A549 (cell line): Measurements from ENCODE around the gene CCDC188. TPM values are rescaled to one million over a fixed set of nuclear protein-coding genes. Genes with fewer than 3 reads are reported as not detected.

Experiments used
- ATAC-seq, 2 experiments: fragments of 200-7000 bp in 1 of 2; fragments of >200 bp in 1 of 2; cut with Nextera tagmentation in 1 of 2; cut with Tn5 transposase in 1 of 2; 3 replicates each; pipeline versions ENCODE4 v1.8.0 to v1.9.1; 2018 to 2020; ENCODE audit warnings: mild to moderate bottlenecking in 1 of 2, moderate library complexity in 1 of 2
- CTCF ChIA-PET: fragments of 300-600 bp; sonication (Branson Sonifier 250); formaldehyde crosslinking; extraction: SDS; loops from one replicate; lab custom pipeline; 2021; ENCODE audit warnings: antibody characterized with exemption, inconsistent platforms; lab: Yijun Ruan, JAX
- POLR2A ChIA-PET: fragments of 350-600 bp; formaldehyde crosslinking; extraction: SDS; loops from one replicate; lab custom pipeline; 2021; ENCODE audit warnings: antibody characterized with exemption, inconsistent platforms; lab: Yijun Ruan, JAX
- DNase-seq, 2 experiments: peaks; one replicate each; pipeline versions ENCODE4 v3.0.0 to v3.0.0-alpha.2; 2011 to 2016; ENCODE audit warnings: low read depth in 1 of 2, low spot score in 1 of 2
- FAIRE-seq: peaks from 2 replicates; lab custom pipeline; 2011; peaks lifted over from hg19 to GRCh38; lab: Jason Lieb, UNC
- H3K27ac ChIP-seq, 2 experiments: fragments of >200 bp; sonication (Bioruptor Twin); formaldehyde crosslinking; 3 replicates each; pipeline ENCODE4 v1.5.1; 2016 to 2017
- H3K4me1 ChIP-seq: fragments of >200 bp; sonication (Bioruptor Twin); formaldehyde crosslinking; 3 replicates; pipeline ENCODE4 v1.6.1; 2016
- H3K4me2 ChIP-seq: fragments of >200 bp; sonication (Bioruptor Twin); formaldehyde crosslinking; 3 replicates; pipeline ENCODE4 v1.6.1; 2016
- H3K4me3 ChIP-seq: fragments of >200 bp; sonication (Bioruptor Twin); formaldehyde crosslinking; 3 replicates; pipeline ENCODE4 v1.5.1; 2016
- H3K9me3 ChIP-seq: fragments of >200 bp; sonication (Bioruptor Twin); formaldehyde crosslinking; 3 replicates; pipeline ENCODE4 v1.6.1; 2016
- ATOH8 ChIP-seq: fragments of 250-450 bp; sonication (Bioruptor Pico); IDR thresholded peaks from 2 replicates; pipeline ENCODE4 v1.5.0; 2020; ENCODE audit warnings: low read depth, mild to moderate bottlenecking, moderate library complexity
- CHD4 ChIP-seq: fragments of 200-600 bp; sonication (generic); IDR thresholded peaks from 2 replicates; pipeline ENCODE4 v1.6.1; 2016; ENCODE audit warnings: antibody characterized with exemption, mild to moderate bottlenecking, borderline replicate concordance
- EHF ChIP-seq: fragments of 250-450 bp; sonication (Bioruptor Pico); IDR thresholded peaks from 2 replicates; pipeline ENCODE4 v1.5.0; 2020; ENCODE audit warnings: mild to moderate bottlenecking
- EHMT2 ChIP-seq: fragments of 200-600 bp; sonication (generic); IDR thresholded peaks from 2 replicates; pipeline ENCODE4 v1.6.1; 2016; ENCODE audit warnings: antibody characterized with exemption, low read depth, mild to moderate bottlenecking, moderate library complexity
- FOSB ChIP-seq: fragments of 250-450 bp; sonication (Bioruptor Pico); IDR thresholded peaks from 2 replicates; pipeline ENCODE4 v1.5.0; 2020; ENCODE audit warnings: mild to moderate bottlenecking, moderate library complexity
- FOSL2 ChIP-seq, 2 experiments: fragments of 450-650 bp in 1 of 2; fragments of >200 bp in 1 of 2; sonication (Bioruptor Twin) in 1 of 2; formaldehyde crosslinking; IDR thresholded peaks; 2 replicates each; pipeline versions ENCODE4 v1.5.0 to v1.6.1; 2016 to 2020; ENCODE audit warnings: mild to moderate bottlenecking in 1 of 2, moderate library complexity in 1 of 2
- HEYL ChIP-seq: fragments of 250-450 bp; sonication (Bioruptor Pico); IDR thresholded peaks from 2 replicates; pipeline ENCODE4 v1.8.0; 2021; ENCODE audit warnings: mild to moderate bottlenecking, moderate library complexity
- HMGXB4 ChIP-seq: fragments of 250-450 bp; sonication (Bioruptor Pico); IDR thresholded peaks from 2 replicates; pipeline ENCODE4 v1.5.0; 2021; ENCODE audit warnings: mild to moderate bottlenecking, moderate library complexity, borderline replicate concordance
- HOXB13 ChIP-seq: fragments of 250-450 bp; sonication (Bioruptor Pico); IDR thresholded peaks from 2 replicates; pipeline ENCODE4 v1.5.0; 2020; ENCODE audit warnings: low read depth, mild to moderate bottlenecking, moderate library complexity
- KDM1A ChIP-seq: fragments of 200-600 bp; sonication (generic); IDR thresholded peaks from 2 replicates; pipeline ENCODE4 v1.6.1; 2016; ENCODE audit warnings: low read depth, mild to moderate bottlenecking
- KDM5A ChIP-seq: fragments of 200-600 bp; sonication (generic); IDR thresholded peaks from 2 replicates; pipeline ENCODE4 v1.6.1; 2016; ENCODE audit warnings: antibody characterized with exemption, mild to moderate bottlenecking
- MAZ ChIP-seq: fragments of 150-350 bp; IDR thresholded peaks from 2 replicates; pipeline ENCODE4 v1.6.1; 2014; ENCODE audit warnings: antibody characterized with exemption, low read depth, low read length, borderline replicate concordance
- NR3C1 ChIP-seq: fragments of >200 bp; sonication (Bioruptor Twin); formaldehyde crosslinking; IDR thresholded peaks from 3 replicates; pipeline ENCODE4 v1.6.1; 2017
- POLR2AphosphoS2 ChIP-seq: conservative IDR thresholded peaks from 2 replicates; pipeline ENCODE4 v1.6.1; 2012; ENCODE audit warnings: low read length, improper control_type of control experiment, inconsistent platforms
- RAD21 ChIP-seq, 2 experiments: fragments of >200 bp in 1 of 2; sonication (Bioruptor Twin) in 1 of 2; formaldehyde crosslinking in 1 of 2; IDR thresholded peaks in 1 of 2; conservative IDR thresholded peaks in 1 of 2; 2 replicates in 1 of 2; 3 replicates in 1 of 2; pipeline ENCODE4 v1.6.1; 2012 to 2018; ENCODE audit warnings: inconsistent platforms in 1 of 2
- REST ChIP-seq: fragments of 200-600 bp; sonication (generic); IDR thresholded peaks from 2 replicates; pipeline ENCODE4 v1.6.1; 2016; ENCODE audit warnings: antibody characterized with exemption, mild to moderate bottlenecking, moderate library complexity
- RNF2 ChIP-seq: fragments of 200-600 bp; sonication (generic); IDR thresholded peaks from 2 replicates; pipeline ENCODE4 v1.6.1; 2016; ENCODE audit warnings: low read depth, mild to moderate bottlenecking, antibody characterized with exemption, moderate library complexity, borderline replicate concordance
- SREBF2 ChIP-seq: fragments of 450-650 bp; IDR thresholded peaks from 2 replicates; pipeline ENCODE4 v1.6.1; 2014; ENCODE audit warnings: mild to moderate bottlenecking, moderate library complexity
- ZC3H11A ChIP-seq: fragments of 450-650 bp; IDR thresholded peaks from 2 replicates; pipeline ENCODE4 v1.6.1; 2014; ENCODE audit warnings: antibody characterized with exemption, mild to moderate bottlenecking
- ZFP36 ChIP-seq: fragments of 450-650 bp; IDR thresholded peaks from 2 replicates; pipeline ENCODE4 v1.6.1; 2014; ENCODE audit warnings: borderline replicate concordance; ENCODE audit not compliant: partially characterized antibody
- WGBS: methylation state at CpG from one replicate; pipeline ENCODE4 v1.1.6; 2017; ENCODE audit errors: missing lambda C conversion rate; 5-methylcytosine and 5-hydroxymethylcytosine counted together
- polyA plus RNA-seq, 4 experiments: library from polyadenylated mRNA; depleted of rRNA in 3 of 4; stranded (reverse); fragments of >200 nt; fragmentation: RNase III in 1 of 4; extraction: RNeasy Plus Mini Kit Qiagen cat#74134 plus additional on column Dnase treatment in 1 of 4; gene quantifications; 2 replicates in 3 of 4; 3 replicates in 1 of 4; pipeline ENCODE4 v1.2.3, GENCODE V29; 2011 to 2017
- TF ChIP-seq, protein P1 (sequence below): fragments of >200 bp; sonication (Bioruptor Twin); formaldehyde crosslinking; IDR thresholded peaks from 3 replicates; pipeline ENCODE4 v1.5.1; 2016

CCDC188 gene
- polyA plus RNA-seq, 2 of the 4 experiments (the other 2 are of a cell fraction): not detected

- DNase-seq (no peak), FAIRE-seq (no peak), ATAC-seq (no peak)
- POLR2A ChIA-PET: no interaction called here
- 60% methylated on average over 1 of the region's 18 CpGs for WGBS
- TF ChIP-seq HEYL (CRISPR knock-in tag) (no peak), KDM5A (no peak), NR3C1 (no peak), MAZ (no peak), ZC3H11A (no peak), POLR2AphosphoS2 (no peak), REST (no peak)
- Histone ChIP-seq H3K4me3 (no peak overlapping the region), H3K27ac (no peak overlapping the region), H3K9me3 (no peaks in the 10 kb centered on the region), H3K4me1 (no peaks in the 10 kb centered on the region), H3K4me2 (no peak overlapping the region)
- CTCF ChIA-PET: interaction anchor here (0.8 kb wide), 1 partner anchor 101 kb away, joined by 4 read pairs; no protein-coding TSS in a partner anchor
These were observed 33.8 kb upstream of the CCDC188 start for GRCh38 chr22:20184501-20185165.

- Histone ChIP-seq H3K9me3 (no peaks in the 10 kb centered on the region), H3K27ac (no peak overlapping the region), H3K4me1 (no peaks in the 10 kb centered on the region), H3K4me2 (no peak overlapping the region), H3K4me3 (no peak overlapping the region)
- FAIRE-seq (no peak), DNase-seq (no peak), ATAC-seq (no peak)
- TF ChIP-seq MAZ (no peak), FOSB (CRISPR knock-in tag) (no peak), EHMT2 (no peak), FOSL2 (IDR thresholded peaks at IDR 0.05) (no peak), FOSL2 (CRISPR knock-in tag; IDR thresholded peaks at IDR 0.05) (no peak), CHD4 (no peak), HMGXB4 (no peak), HOXB13 (CRISPR knock-in tag) (no peak), KDM1A (no peak), SREBF2 (no peak), EHF (CRISPR knock-in tag) (no peak), RNF2 (no peak), RAD21 (conservative IDR thresholded peaks at IDR 0.05 in 1 of 2, IDR thresholded peaks at IDR 0.05 in 1 of 2) (no peak), ZC3H11A (no peak), ATOH8 (CRISPR knock-in tag) (no peak), ZFP36 (no peak)
- TF ChIP-seq, protein P1, sequence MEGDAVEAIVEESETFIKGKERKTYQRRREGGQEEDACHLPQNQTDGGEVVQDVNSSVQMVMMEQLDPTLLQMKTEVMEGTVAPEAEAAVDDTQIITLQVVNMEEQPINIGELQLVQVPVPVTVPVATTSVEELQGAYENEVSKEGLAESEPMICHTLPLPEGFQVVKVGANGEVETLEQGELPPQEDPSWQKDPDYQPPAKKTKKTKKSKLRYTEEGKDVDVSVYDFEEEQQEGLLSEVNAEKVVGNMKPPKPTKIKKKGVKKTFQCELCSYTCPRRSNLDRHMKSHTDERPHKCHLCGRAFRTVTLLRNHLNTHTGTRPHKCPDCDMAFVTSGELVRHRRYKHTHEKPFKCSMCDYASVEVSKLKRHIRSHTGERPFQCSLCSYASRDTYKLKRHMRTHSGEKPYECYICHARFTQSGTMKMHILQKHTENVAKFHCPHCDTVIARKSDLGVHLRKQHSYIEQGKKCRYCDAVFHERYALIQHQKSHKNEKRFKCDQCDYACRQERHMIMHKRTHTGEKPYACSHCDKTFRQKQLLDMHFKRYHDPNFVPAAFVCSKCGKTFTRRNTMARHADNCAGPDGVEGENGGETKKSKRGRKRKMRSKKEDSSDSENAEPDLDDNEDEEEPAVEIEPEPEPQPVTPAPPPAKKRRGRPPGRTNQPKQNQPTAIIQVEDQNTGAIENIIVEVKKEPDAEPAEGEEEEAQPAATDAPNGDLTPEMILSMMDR: no peak
- 55% methylated on average over 2 of the region's 6 CpGs for WGBS
- CTCF ChIA-PET: no interaction called here
- POLR2A ChIA-PET: no interaction called here
These were observed 33.0 kb upstream of the CCDC188 start for GRCh38 chr22:20183823-20184222.
